IMR-90 (cell line): ENCODE measurements around the gene PSME2. TPM values are rescaled to one million over a fixed set of nuclear protein-coding genes. Genes with fewer than 3 reads are reported as not detected.

Experiments
- BHLHE40 ChIP-seq: fragments of 150-350 bp; IDR thresholded peaks from 2 replicates; pipeline ENCODE4 v1.6.1; 2016; ENCODE audit warnings: mild to moderate bottlenecking, low read depth, low read length
- MXI1 ChIP-seq: IDR thresholded peaks from 2 replicates; pipeline ENCODE4 v1.6.1; 2012; ENCODE audit warnings: low read depth, mild to moderate bottlenecking, low read length, moderate library complexity, borderline replicate concordance
- RAD21 ChIP-seq: IDR thresholded peaks from 2 replicates; pipeline ENCODE4 v1.6.1; 2012; ENCODE audit warnings: low read length, improper control_type of control experiment
- polyA plus RNA-seq, 3 experiments: library from polyadenylated mRNA; depleted of rRNA; stranded (reverse); fragments of >200 nt; gene quantifications; 2 replicates each; pipeline ENCODE4 v1.2.3, GENCODE V29; 2012; ENCODE audit warnings: low replicate concordance in 1 of 3
- total RNA-seq: library from RNA; depleted of rRNA; stranded (reverse); fragments of >200 nt; gene quantifications from 2 replicates; pipeline ENCODE4 v1.2.3, GENCODE V29; 2012
- TF ChIP-seq, protein P1 (sequence below): conservative IDR thresholded peaks from 2 replicates; pipeline ENCODE4 v1.5.1; 2012; ENCODE audit warnings: mild to moderate bottlenecking, low read depth, low read length, improper control_type of control experiment

PSME2 gene
- total and polyA plus RNA-seq, 2 of the 4 experiments (the other 2 are of a cell fraction) = 104 to 141 TPM

DNA sequence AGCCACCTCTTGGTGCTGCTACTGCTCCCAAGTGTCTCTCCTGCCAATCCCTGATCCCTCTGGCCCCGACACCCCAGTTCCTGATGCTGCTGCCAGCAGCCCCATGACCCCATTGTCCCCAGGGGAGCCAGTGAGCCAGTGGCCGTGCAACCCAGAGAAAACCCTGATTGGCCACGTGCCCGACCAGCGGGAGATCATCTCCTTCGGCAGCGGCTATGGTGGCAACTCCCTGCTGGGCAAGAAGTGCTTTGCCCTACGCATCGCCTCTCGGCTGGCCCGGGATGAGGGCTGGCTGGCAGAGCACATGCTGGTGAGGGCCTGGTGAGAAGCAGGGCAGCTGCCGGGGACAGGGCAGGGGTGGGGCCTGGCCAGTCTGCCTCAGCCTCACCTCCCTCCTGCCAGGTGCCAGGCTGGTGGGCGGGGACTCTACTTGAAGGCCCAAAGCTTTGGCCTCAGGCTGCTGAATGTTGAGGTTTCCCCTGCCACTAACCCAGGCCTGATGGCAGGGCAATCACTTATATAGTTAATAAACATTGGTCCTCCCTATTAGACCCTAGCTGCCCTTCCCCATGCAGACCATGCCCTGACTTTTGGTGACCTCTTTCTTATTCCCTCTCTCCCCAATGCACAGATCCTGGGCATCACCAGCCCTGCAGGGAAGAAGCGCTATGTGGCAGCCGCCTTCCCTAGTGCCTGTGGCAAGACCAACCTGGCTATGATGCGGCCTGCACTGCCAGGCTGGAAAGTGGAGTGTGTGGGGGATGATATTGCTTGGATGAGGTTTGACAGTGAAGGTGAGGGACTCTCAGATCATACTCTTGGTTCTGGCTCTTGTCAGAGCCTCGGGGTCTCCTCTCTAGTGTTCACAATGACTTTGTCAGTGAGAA, 47.2 kb downstream of the PSME2 start (continued):
- TF ChIP-seq, protein P1, sequence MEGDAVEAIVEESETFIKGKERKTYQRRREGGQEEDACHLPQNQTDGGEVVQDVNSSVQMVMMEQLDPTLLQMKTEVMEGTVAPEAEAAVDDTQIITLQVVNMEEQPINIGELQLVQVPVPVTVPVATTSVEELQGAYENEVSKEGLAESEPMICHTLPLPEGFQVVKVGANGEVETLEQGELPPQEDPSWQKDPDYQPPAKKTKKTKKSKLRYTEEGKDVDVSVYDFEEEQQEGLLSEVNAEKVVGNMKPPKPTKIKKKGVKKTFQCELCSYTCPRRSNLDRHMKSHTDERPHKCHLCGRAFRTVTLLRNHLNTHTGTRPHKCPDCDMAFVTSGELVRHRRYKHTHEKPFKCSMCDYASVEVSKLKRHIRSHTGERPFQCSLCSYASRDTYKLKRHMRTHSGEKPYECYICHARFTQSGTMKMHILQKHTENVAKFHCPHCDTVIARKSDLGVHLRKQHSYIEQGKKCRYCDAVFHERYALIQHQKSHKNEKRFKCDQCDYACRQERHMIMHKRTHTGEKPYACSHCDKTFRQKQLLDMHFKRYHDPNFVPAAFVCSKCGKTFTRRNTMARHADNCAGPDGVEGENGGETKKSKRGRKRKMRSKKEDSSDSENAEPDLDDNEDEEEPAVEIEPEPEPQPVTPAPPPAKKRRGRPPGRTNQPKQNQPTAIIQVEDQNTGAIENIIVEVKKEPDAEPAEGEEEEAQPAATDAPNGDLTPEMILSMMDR = no peak
- TF ChIP-seq MXI1 (no peak), BHLHE40 (no peak), RAD21 (no peak)
